Peyer's patch (tissue), 4 donors: ENCODE data around the gene AAMDC. TPM values are rescaled to one million over a fixed set of nuclear protein-coding genes. Genes with fewer than 3 reads are reported as not detected.

Experiments used
- DNase-seq, 3 donors: peaks; one replicate each; pipeline ENCODE4 v3.0.0-alpha.2; 2017 to 2019
- H3K27ac ChIP-seq, 4 donors: fragments of 200-600 bp; sonication (generic); one replicate each; pipeline ENCODE4 v1.5.1; 2016 to 2019
- H3K27me3 ChIP-seq, 2 donors: fragments of 200-600 bp; sonication (generic); one replicate each; pipeline ENCODE4 v1.5.1; 2019
- H3K36me3 ChIP-seq, 3 donors: fragments of 200-600 bp; sonication (generic); one replicate each; pipeline ENCODE4 v1.5.1; 2016 to 2019
- H3K4me1 ChIP-seq, 4 donors: fragments of 200-600 bp; sonication (generic); one replicate each; pipeline ENCODE4 v1.5.1; 2016 to 2019
- H3K4me3 ChIP-seq, 4 donors: fragments of 200-600 bp; sonication (generic); 1 replicate in 3 of 4; 2 replicates in 1 of 4; pipeline ENCODE4 v1.5.1; 2016 to 2019; ENCODE audit warnings: mild to moderate bottlenecking in 1 of 4
- H3K9me3 ChIP-seq, 4 donors: fragments of 200-600 bp; sonication (generic); one replicate each; pipeline ENCODE4 v1.5.1; 2016 to 2019; ENCODE audit warnings: mild to moderate bottlenecking in 1 of 4
- POLR2A ChIP-seq, 2 donors: fragments of 450-650 bp; IDR thresholded peaks; one replicate each; pipeline ENCODE4 v1.5.1; 2017; ENCODE audit warnings: antibody characterized with exemption in 2 of 2, mild to moderate bottlenecking in 2 of 2, moderate library complexity in 2 of 2
- total RNA-seq, 4 donors: library from RNA; depleted of rRNA; stranded (reverse); fragments of >200 nt; gene quantifications; one replicate each; pipeline ENCODE4 v1.1.0, GENCODE V29; 2016
- TF ChIP-seq, protein P1 (sequence below), 6 experiments: fragments of 450-650 bp in 4 of 6; fragments of 200-600 bp in 2 of 6; sonication (generic) in 1 of 6; IDR thresholded peaks; one replicate each; pipeline ENCODE4 v1.5.1; 2017 to 2019; ENCODE audit warnings: antibody characterized with exemption in 6 of 6, mild to moderate bottlenecking in 3 of 6, moderate library complexity in 1 of 6

Gene AAMDC
- total RNA-seq, 4 donors from 2014 or later = 9.0 to 16.6 (median 14.8) TPM; not detected in 1

DNA sequence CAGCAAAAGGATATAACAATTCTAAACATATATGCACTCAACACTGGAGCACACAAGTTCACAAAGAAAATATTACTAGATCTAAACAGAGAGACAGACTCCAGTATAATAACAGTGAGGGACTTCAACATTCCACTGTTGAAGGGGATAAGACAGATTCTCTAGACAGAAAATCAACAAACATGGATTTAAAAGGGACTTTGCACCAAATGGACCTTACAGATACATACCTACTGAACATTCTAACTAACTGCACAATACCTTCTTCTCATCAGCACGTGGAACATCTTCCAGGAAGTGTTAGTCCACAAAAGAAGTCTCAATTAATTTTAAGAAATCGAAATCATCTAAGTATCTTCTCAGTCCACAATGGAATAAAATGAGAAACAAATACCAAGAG is 27.0 kb upstream of the AAMDC start:
- DNase-seq = no peak
- no peaks in the 10 kb centered on the region for H3K27me3 ChIP-seq
- H3K27ac ChIP-seq = no peak overlapping the region
- H3K4me3 ChIP-seq = no peak overlapping the region
- no peaks in the 10 kb centered on the region for H3K4me1 ChIP-seq
- H3K9me3 ChIP-seq = no peaks in the 10 kb centered on the region
- TF ChIP-seq, protein P1, sequence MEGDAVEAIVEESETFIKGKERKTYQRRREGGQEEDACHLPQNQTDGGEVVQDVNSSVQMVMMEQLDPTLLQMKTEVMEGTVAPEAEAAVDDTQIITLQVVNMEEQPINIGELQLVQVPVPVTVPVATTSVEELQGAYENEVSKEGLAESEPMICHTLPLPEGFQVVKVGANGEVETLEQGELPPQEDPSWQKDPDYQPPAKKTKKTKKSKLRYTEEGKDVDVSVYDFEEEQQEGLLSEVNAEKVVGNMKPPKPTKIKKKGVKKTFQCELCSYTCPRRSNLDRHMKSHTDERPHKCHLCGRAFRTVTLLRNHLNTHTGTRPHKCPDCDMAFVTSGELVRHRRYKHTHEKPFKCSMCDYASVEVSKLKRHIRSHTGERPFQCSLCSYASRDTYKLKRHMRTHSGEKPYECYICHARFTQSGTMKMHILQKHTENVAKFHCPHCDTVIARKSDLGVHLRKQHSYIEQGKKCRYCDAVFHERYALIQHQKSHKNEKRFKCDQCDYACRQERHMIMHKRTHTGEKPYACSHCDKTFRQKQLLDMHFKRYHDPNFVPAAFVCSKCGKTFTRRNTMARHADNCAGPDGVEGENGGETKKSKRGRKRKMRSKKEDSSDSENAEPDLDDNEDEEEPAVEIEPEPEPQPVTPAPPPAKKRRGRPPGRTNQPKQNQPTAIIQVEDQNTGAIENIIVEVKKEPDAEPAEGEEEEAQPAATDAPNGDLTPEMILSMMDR (IDR thresholded peaks at IDR 0.05) = no peak
- TF ChIP-seq POLR2A (IDR thresholded peaks at IDR 0.05) = no peak
- H3K36me3 ChIP-seq = no peaks in the 10 kb centered on the region

DNA sequence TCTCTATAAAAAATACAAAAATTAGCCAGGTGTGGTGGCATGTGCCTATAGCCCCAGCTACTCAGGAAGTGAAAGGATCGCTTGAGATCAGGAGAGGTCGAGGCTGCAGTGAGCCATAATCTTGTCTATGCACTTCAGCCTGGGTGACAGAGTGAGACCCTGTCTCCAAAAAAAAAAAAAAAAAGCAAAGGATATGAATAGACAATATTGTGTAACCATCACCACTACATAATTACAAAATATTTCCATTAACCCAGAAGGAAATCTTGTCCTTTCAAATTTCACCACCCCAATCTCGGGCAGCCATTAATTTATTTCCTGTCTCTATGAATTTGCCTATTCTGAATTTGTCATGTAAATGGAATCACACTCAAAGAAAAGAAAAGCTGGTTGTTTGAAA is 21.6 kb upstream of the AAMDC start:
- Histone ChIP-seq H3K9me3 (no peaks in the 10 kb centered on the region), H3K36me3 (no peaks in the 10 kb centered on the region), H3K27ac (no peak overlapping the region), H3K4me3 (no peak overlapping the region), H3K4me1 (peaks cover 0 to 18% (median 0%) of the 10 kb centered on the region in 4 donors), H3K27me3 (no peaks in the 10 kb centered on the region)
- TF ChIP-seq POLR2A (IDR thresholded peaks at IDR 0.05) = no peak
- TF ChIP-seq, protein P1 (IDR thresholded peaks at IDR 0.05) = no peak
- no peak for DNase-seq

DNA sequence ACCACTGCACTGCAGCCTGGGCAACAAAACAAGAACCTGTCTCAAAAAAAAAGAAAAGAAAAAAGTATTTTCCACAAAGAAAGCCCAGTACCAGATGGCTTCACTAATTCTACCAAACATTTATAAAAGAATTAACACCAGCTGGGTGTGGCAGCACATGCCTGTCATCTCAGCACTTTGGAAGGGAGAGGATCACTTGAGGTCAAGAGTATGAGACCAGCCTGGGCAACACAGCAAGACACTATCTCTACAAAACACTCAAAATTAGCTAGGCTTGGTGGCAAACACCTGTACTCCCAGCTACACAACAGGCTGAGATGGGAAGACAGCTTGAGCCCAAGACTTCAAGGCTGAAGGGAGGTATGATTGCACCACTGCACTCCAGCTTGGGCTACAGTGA is 20.5 kb upstream of the AAMDC start:
- H3K27ac ChIP-seq = no peak overlapping the region
- no peaks in the 10 kb centered on the region for H3K9me3 ChIP-seq
- H3K4me1 ChIP-seq = peaks cover 0 to 18% (median 0%) of the 10 kb centered on the region in 4 donors
- no peak overlapping the region for H3K4me3 ChIP-seq
- DNase-seq = no peak
- TF ChIP-seq, protein P1 (IDR thresholded peaks at IDR 0.05) = no peak
- TF ChIP-seq POLR2A (IDR thresholded peaks at IDR 0.05) = no peak
- H3K27me3 ChIP-seq = no peaks in the 10 kb centered on the region
- H3K36me3 ChIP-seq = no peaks in the 10 kb centered on the region

DNA sequence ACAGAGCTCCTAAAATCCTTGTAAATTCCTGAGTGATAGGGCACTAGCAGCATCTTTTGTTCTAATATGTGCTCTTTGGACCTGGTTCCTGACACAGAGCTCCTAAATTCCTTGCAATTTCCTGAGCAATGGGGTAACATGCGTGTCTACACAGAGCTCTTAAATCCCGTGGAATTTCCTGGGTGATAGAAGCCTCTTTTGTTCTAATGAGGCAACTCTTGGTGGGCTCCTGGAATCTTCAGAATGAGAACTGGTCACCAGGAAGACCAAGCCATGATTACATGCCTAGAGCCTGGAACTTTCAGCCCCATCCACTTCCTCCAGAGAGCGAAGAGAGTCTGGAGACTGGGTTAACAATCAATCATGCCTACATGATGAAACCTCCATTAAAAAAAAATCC is 19.5 kb upstream of the AAMDC start:
- TF ChIP-seq POLR2A (IDR thresholded peaks at IDR 0.05) = no peak
- TF ChIP-seq, protein P1 (IDR thresholded peaks at IDR 0.05) = no peak
- Histone ChIP-seq H3K4me3 (no peak overlapping the region), H3K9me3 (no peaks in the 10 kb centered on the region), H3K4me1 (peaks cover 0 to 18% (median 0%) of the 10 kb centered on the region in 4 donors), H3K27ac (no peak overlapping the region), H3K27me3 (no peaks in the 10 kb centered on the region), H3K36me3 (no peaks in the 10 kb centered on the region)
- no peak for DNase-seq

DNA sequence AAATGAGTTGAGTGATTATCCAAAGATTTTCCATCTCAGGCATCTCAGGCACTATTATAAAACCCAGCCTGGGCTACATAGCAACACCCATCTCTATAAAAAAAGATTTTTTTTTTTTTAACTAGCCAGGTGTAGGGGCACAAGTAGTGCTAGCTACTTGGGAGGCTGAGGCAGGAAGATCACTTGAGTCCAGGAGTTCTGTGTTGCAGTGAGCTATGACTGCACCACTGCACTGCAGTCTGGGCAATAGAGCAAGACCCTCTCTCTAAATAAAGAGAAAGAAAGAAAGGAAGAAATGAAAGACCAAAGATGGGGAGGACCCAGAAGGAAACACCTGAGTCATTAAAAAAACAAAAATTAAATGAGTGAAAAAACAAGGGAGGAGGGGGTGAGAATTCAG is 14.5 kb upstream of the AAMDC start:
- TF ChIP-seq, protein P1 (IDR thresholded peaks at IDR 0.05) = no peak
- TF ChIP-seq POLR2A (IDR thresholded peaks at IDR 0.05) = no peak
- no peaks in the 10 kb centered on the region for H3K36me3 ChIP-seq
- H3K4me1 ChIP-seq = peaks cover 0 to 7% (median 0%) of the 10 kb centered on the region in 4 donors
- H3K27me3 ChIP-seq = no peaks in the 10 kb centered on the region
- H3K27ac ChIP-seq = no peak overlapping the region
- no peak overlapping the region for H3K4me3 ChIP-seq
- DNase-seq = no peak
- H3K9me3 ChIP-seq = no peaks in the 10 kb centered on the region

DNA sequence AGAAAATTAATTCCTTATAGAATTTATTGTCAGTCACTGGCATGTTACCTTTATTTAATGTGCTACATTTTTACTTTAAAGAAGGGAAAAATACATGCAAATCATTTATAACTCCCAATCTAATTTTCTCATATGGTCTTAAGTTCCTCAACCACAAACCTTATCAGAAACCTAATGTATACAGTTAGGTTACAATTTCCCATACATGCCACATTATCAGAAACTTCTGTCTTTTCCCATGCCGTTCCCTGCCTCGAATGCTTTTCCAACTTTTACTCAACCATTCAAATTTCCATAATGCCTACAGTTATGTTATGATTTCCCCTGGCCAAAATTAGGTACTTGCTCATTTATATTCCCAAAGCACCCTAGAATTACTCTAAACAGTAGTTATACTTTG is 14.0 kb upstream of the AAMDC start:
- peaks cover 0 to 3% (median 0%) of the 10 kb centered on the region in 3 donors for H3K36me3 ChIP-seq
- no peaks in the 10 kb centered on the region for H3K9me3 ChIP-seq
- TF ChIP-seq, protein P1 (IDR thresholded peaks at IDR 0.05) = no peak
- no peak for TF ChIP-seq POLR2A (IDR thresholded peaks at IDR 0.05)
- H3K27me3 ChIP-seq = no peaks in the 10 kb centered on the region
- no peak overlapping the region for H3K4me3 ChIP-seq
- no peak overlapping the region for H3K27ac ChIP-seq
- peaks cover 0 to 3% (median 0%) of the 10 kb centered on the region in 4 donors for H3K4me1 ChIP-seq
- no peak for DNase-seq
